HEK293T (cell line): ENCODE measurements around the gene BAZ1A.

Source experiments
- CTCF ChIA-PET: fragments of 350-600 bp; formaldehyde crosslinking; extraction: SDS; loops from one replicate; lab custom pipeline; 2021; ENCODE audit warnings: antibody characterized with exemption, inconsistent platforms; lab: Yijun Ruan, JAX
- POLR2A ChIA-PET: fragments of 350-600 bp; formaldehyde crosslinking; extraction: SDS; loops from one replicate; lab custom pipeline; 2020; ENCODE audit warnings: antibody characterized with exemption, inconsistent platforms; lab: Yijun Ruan, JAX
- DNase-seq: peaks from one replicate; pipeline ENCODE4 v3.0.0; 2012; ENCODE audit warnings: mixed read lengths; ENCODE audit errors: extremely low spot score
- ARNT ChIP-seq: fragments of 450-650 bp; IDR thresholded peaks from 2 replicates; pipeline ENCODE4 v1.6.1; 2017; ENCODE audit warnings: mild to moderate bottlenecking
- BHLHE40 ChIP-seq: fragments of 450-650 bp; IDR thresholded peaks from 2 replicates; pipeline ENCODE4 v1.6.1; 2016; ENCODE audit warnings: mild to moderate bottlenecking, moderate library complexity, borderline replicate concordance
- CTBP1 ChIP-seq: fragments of 450-650 bp; IDR thresholded peaks from 2 replicates; pipeline ENCODE4 v1.6.1; 2016; ENCODE audit warnings: borderline replicate concordance
- ELF4 ChIP-seq: fragments of 450-650 bp; IDR thresholded peaks from 2 replicates; pipeline ENCODE4 v1.6.1; 2017; ENCODE audit warnings: antibody characterized with exemption
- FOXA1 ChIP-seq: fragments of 450-650 bp; IDR thresholded peaks from 2 replicates; pipeline ENCODE4 v1.6.1; 2016; ENCODE audit warnings: mild to moderate bottlenecking
- FOXK2 ChIP-seq: fragments of 450-650 bp; IDR thresholded peaks from 2 replicates; pipeline ENCODE4 v1.6.1; 2016; ENCODE audit warnings: mild to moderate bottlenecking
- FOXM1 ChIP-seq: fragments of 450-650 bp; IDR thresholded peaks from 2 replicates; pipeline ENCODE4 v1.6.1; 2017; ENCODE audit warnings: mild to moderate bottlenecking, borderline replicate concordance
- HDGF ChIP-seq: fragments of 450-650 bp; IDR thresholded peaks from 2 replicates; pipeline ENCODE4 v1.6.1; 2017; ENCODE audit warnings: antibody characterized with exemption, borderline replicate concordance
- L3MBTL2 ChIP-seq: fragments of 450-650 bp; conservative IDR thresholded peaks from 2 replicates; pipeline ENCODE4 v1.6.1; 2016; ENCODE audit warnings: mild to moderate bottlenecking
- LEF1 ChIP-seq: fragments of 450-650 bp; IDR thresholded peaks from 2 replicates; pipeline ENCODE4 v1.6.1; 2017; ENCODE audit warnings: mild to moderate bottlenecking, borderline replicate concordance
- NFRKB ChIP-seq: fragments of 450-650 bp; IDR thresholded peaks from 2 replicates; pipeline ENCODE4 v1.6.1; 2016; ENCODE audit warnings: mild to moderate bottlenecking, moderate library complexity
- PKNOX1 ChIP-seq: fragments of 450-650 bp; IDR thresholded peaks from 2 replicates; pipeline ENCODE4 v1.6.1; 2016
- SP1 ChIP-seq: fragments of 450-650 bp; IDR thresholded peaks from 2 replicates; pipeline ENCODE4 v1.6.1; 2017
- SUZ12 ChIP-seq: fragments of 450-650 bp; IDR thresholded peaks from 2 replicates; pipeline ENCODE4 v1.6.1; 2016; ENCODE audit warnings: mild to moderate bottlenecking
- TARDBP ChIP-seq: fragments of 450-650 bp; IDR thresholded peaks from 2 replicates; pipeline ENCODE4 v1.6.1; 2016
- ZNF384 ChIP-seq: fragments of 450-650 bp; IDR thresholded peaks from 2 replicates; pipeline ENCODE4 v1.6.1; 2016

The BAZ1A gene

GRCh38 chr14:34778744-34779143, 96.4 kb downstream of the BAZ1A start:
- no peak for TF ChIP-seq SUZ12
- TF ChIP-seq SP1: no peak
- TF ChIP-seq ELF4: no peak
- ChIA-PET POLR2A (interaction anchor here (0.8 kb wide), 1 partner anchor 9 kb away, joined by 3 read pairs; no protein-coding TSS in a partner anchor), CTCF (no interaction called here)

GRCh38 chr14:34776611-34777010, 98.5 kb downstream of the BAZ1A start:
- ChIA-PET CTCF (no interaction called here), POLR2A (interaction anchor here (1.2 kb wide), 1 partner anchor 206 kb away, joined by 3 read pairs; the partner anchor contains the start of gene SRP54)
- no peak for TF ChIP-seq LEF1
- no peak for TF ChIP-seq SUZ12
- no peak for TF ChIP-seq BHLHE40
- no peak for TF ChIP-seq HDGF
- TF ChIP-seq SP1: no peak
- TF ChIP-seq ELF4: no peak
- TF ChIP-seq L3MBTL2: no peak
- TF ChIP-seq TARDBP: no peak
- no peak for TF ChIP-seq CTBP1
- TF ChIP-seq ZNF384: no peak
- TF ChIP-seq NFRKB: no peak
- TF ChIP-seq FOXA1: no peak
- no peak for TF ChIP-seq FOXM1
- TF ChIP-seq FOXK2: no peak
- no peak for TF ChIP-seq ARNT
- no peak for TF ChIP-seq PKNOX1
- DNase-seq: no peak

More at GRCh38 chr14:34778744-34779143, 96.4 kb downstream of the BAZ1A start:
- no peak for DNase-seq

GRCh38 chr14:34775922-34776321, 99.2 kb downstream of the BAZ1A start:
- CTCF ChIA-PET: no interaction called here
- DNase-seq: no peak
- POLR2A ChIA-PET: no interaction called here
- TF ChIP-seq TARDBP (no peak), SUZ12 (no peak), FOXA1 (no peak), LEF1 (no peak), SP1 (no peak), CTBP1 (no peak), ARNT (no peak), HDGF (no peak), ELF4 (no peak), BHLHE40 (no peak), L3MBTL2 (no peak), FOXM1 (no peak), PKNOX1 (no peak), ZNF384 (no peak), FOXK2 (no peak), NFRKB (no peak)

DNA sequence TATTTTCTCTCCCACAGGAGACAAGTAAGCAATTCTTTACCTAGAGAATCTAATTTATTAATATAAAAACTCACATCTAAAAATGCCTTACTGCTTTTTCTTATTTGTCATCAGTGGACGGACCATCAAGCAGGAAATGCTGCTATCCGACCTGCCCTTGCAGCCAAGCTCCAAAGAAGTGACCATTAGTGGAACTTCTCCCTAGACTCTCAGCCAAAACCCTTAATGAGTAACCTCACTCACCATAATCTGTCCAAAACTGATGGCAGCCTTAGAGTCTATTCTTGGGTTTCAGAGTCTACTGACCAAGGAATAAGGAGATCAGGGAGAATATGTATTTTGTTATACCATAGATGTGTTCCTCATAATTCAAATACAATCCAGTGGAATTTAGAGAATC, 99.8 kb downstream of the BAZ1A start:
- CTCF ChIA-PET: no interaction called here
- POLR2A ChIA-PET: no interaction called here
- DNase-seq: no peak
- TF ChIP-seq SP1 (no peak), HDGF (no peak), LEF1 (no peak), TARDBP (no peak), NFRKB (no peak), ELF4 (no peak), CTBP1 (no peak), FOXA1 (no peak), ARNT (no peak), FOXK2 (no peak), PKNOX1 (no peak), FOXM1 (no peak), BHLHE40 (no peak), L3MBTL2 (no peak), ZNF384 (no peak)

GRCh38 chr14:34770901-34771300, 104.3 kb downstream of the BAZ1A start:
- CTCF ChIA-PET: no interaction called here
- no peak for TF ChIP-seq FOXM1
- no peak for TF ChIP-seq CTBP1
- TF ChIP-seq FOXA1: no peak
- no peak for TF ChIP-seq TARDBP
- no peak for TF ChIP-seq ARNT
- TF ChIP-seq SUZ12: no peak
- TF ChIP-seq NFRKB: no peak
- TF ChIP-seq BHLHE40: no peak
- no peak for TF ChIP-seq HDGF
- no peak for TF ChIP-seq L3MBTL2
- no peak for TF ChIP-seq LEF1
- TF ChIP-seq SP1: no peak
- TF ChIP-seq ZNF384: no peak
- TF ChIP-seq PKNOX1: no peak
- TF ChIP-seq ELF4: no peak
- no peak for TF ChIP-seq FOXK2
- no peak for DNase-seq
- POLR2A ChIA-PET: no interaction called here
